ENCODE data around the gene CLDN14. TPM values are rescaled to one million over a fixed set of nuclear protein-coding genes. Genes with fewer than 3 reads are reported as not detected.
A peak's percentile ranks its signal among the peaks of the same experiment; 100 is the strongest.
"Not testable (repeated sequence)": the region's sequence is repeated elsewhere in the genome, so short reads cannot be mapped to it uniquely, and the experiment has no call there.

CLDN14 gene
- total and polyA plus RNA-seq, 2 experiments from 2014 or later = not detected

DNA sequence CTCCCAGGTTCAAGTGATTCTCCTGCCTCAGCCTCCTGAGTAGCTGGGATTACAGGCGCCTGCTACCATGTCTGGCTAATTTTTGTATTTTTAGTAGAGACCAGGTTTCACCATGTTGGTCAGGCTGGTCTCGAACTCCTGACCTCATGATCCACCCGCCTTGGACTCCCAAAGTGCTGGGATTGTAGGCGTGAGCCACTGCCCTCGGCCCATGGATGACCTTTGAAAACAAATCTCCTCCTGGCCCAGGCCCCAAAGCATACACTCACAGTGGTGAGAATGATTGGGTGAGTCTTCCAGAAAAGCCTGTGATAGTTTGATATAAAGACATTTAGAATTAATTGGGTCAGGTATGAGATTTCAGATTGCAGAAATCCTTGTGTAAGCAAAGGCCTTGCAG lies 3.4 kb downstream of the CLDN14 start:
- H3K36me3 ChIP-seq (ENCODE audit: insufficient read depth); H3K4me1 ChIP-seq (ENCODE audit: insufficient read depth); H3K36me3 Mint-ChIP-seq (ENCODE audit: low read depth); H3K27me3 Mint-ChIP-seq (ENCODE audit: insufficient read depth, low read depth, poor library complexity); DNase-seq (ENCODE audit: low spot score); H3K4me3 Mint-ChIP-seq; H3K4me3 ChIP-seq; H3K9me3 Mint-ChIP-seq; H3K27ac Mint-ChIP-seq; H3F3A ChIP-seq (replicated peaks; ENCODE audit: low read depth); ATAC-seq; H4K20me1 ChIP-seq (replicated peaks; ENCODE audit: insufficient read depth); H2AFZ ChIP-seq; H3K27me3 ChIP-seq (ENCODE audit: insufficient read depth); H3K9me2 ChIP-seq (ENCODE audit: insufficient read depth); H3K79me2 ChIP-seq (replicated peaks; ENCODE audit: insufficient read depth); H3K4me2 ChIP-seq; H3K27ac ChIP-seq (ENCODE audit: low read depth); H3K4me1 Mint-ChIP-seq: not testable (repeated sequence)

DNA sequence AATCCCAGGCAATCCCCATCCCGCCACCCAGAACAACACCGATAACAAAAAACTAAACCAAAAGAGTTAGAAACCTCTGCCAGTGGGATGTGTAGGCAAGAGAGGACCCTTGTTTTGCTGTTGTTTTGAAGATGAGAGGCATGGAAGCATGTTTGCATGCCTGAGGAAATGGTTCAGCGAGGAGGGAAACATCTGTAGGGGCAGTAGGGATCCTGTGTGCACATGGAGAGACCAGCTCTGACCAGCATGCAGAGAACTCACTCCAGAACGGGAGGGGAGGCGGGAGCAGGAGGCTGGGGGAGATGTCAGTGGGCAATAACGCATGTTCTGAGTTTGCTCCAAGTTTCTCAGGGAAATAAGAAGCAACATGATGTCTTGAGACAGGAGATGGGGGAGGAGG lies 5.3 kb downstream of the CLDN14 start:
- no peaks in the 10 kb centered on the region for H4K20me1 ChIP-seq (replicated peaks; ENCODE audit: insufficient read depth)
- no peak overlapping the region for H3K4me3 Mint-ChIP-seq
- ATAC-seq (no peak), DNase-seq (ENCODE audit: low spot score) (no peak)
- H3K27ac Mint-ChIP-seq = no peak overlapping the region
- no peaks in the 10 kb centered on the region for H3K36me3 ChIP-seq (ENCODE audit: insufficient read depth)
- H3K9me3 Mint-ChIP-seq = peaks cover 2% of the 10 kb centered on the region
- no peaks in the 10 kb centered on the region for H3F3A ChIP-seq (replicated peaks; ENCODE audit: low read depth)
- H3K4me1 Mint-ChIP-seq = peaks cover 9% of the 10 kb centered on the region
- peaks cover 4% of the 10 kb centered on the region for H3K27me3 Mint-ChIP-seq (ENCODE audit: insufficient read depth, low read depth, poor library complexity)
- H3K9me2 ChIP-seq (ENCODE audit: insufficient read depth) = no peaks in the 10 kb centered on the region; the same call in 1 of the 2 replicates
- H2AFZ ChIP-seq = 0 out of 2 replicates have a peak overlapping the region, but pooled peaks have one; percentile 2
- H3K4me1 ChIP-seq (ENCODE audit: insufficient read depth) = no peaks in the 10 kb centered on the region
- no peaks in the 10 kb centered on the region for H3K79me2 ChIP-seq (replicated peaks; ENCODE audit: insufficient read depth)
- TF ChIP-seq, protein P1, sequence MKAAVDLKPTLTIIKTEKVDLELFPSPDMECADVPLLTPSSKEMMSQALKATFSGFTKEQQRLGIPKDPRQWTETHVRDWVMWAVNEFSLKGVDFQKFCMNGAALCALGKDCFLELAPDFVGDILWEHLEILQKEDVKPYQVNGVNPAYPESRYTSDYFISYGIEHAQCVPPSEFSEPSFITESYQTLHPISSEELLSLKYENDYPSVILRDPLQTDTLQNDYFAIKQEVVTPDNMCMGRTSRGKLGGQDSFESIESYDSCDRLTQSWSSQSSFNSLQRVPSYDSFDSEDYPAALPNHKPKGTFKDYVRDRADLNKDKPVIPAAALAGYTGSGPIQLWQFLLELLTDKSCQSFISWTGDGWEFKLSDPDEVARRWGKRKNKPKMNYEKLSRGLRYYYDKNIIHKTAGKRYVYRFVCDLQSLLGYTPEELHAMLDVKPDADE (IDR thresholded peaks at IDR 0.05) = no peak
- no peak for TF ChIP-seq NANOG (IDR thresholded peaks at IDR 0.05; ENCODE audit: borderline replicate concordance)
- TF ChIP-seq, protein P2, sequence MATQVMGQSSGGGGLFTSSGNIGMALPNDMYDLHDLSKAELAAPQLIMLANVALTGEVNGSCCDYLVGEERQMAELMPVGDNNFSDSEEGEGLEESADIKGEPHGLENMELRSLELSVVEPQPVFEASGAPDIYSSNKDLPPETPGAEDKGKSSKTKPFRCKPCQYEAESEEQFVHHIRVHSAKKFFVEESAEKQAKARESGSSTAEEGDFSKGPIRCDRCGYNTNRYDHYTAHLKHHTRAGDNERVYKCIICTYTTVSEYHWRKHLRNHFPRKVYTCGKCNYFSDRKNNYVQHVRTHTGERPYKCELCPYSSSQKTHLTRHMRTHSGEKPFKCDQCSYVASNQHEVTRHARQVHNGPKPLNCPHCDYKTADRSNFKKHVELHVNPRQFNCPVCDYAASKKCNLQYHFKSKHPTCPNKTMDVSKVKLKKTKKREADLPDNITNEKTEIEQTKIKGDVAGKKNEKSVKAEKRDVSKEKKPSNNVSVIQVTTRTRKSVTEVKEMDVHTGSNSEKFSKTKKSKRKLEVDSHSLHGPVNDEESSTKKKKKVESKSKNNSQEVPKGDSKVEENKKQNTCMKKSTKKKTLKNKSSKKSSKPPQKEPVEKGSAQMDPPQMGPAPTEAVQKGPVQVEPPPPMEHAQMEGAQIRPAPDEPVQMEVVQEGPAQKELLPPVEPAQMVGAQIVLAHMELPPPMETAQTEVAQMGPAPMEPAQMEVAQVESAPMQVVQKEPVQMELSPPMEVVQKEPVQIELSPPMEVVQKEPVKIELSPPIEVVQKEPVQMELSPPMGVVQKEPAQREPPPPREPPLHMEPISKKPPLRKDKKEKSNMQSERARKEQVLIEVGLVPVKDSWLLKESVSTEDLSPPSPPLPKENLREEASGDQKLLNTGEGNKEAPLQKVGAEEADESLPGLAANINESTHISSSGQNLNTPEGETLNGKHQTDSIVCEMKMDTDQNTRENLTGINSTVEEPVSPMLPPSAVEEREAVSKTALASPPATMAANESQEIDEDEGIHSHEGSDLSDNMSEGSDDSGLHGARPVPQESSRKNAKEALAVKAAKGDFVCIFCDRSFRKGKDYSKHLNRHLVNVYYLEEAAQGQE (IDR thresholded peaks at IDR 0.05; ENCODE audit: unreplicated experiment) = no peak
- TF ChIP-seq, protein P3, sequence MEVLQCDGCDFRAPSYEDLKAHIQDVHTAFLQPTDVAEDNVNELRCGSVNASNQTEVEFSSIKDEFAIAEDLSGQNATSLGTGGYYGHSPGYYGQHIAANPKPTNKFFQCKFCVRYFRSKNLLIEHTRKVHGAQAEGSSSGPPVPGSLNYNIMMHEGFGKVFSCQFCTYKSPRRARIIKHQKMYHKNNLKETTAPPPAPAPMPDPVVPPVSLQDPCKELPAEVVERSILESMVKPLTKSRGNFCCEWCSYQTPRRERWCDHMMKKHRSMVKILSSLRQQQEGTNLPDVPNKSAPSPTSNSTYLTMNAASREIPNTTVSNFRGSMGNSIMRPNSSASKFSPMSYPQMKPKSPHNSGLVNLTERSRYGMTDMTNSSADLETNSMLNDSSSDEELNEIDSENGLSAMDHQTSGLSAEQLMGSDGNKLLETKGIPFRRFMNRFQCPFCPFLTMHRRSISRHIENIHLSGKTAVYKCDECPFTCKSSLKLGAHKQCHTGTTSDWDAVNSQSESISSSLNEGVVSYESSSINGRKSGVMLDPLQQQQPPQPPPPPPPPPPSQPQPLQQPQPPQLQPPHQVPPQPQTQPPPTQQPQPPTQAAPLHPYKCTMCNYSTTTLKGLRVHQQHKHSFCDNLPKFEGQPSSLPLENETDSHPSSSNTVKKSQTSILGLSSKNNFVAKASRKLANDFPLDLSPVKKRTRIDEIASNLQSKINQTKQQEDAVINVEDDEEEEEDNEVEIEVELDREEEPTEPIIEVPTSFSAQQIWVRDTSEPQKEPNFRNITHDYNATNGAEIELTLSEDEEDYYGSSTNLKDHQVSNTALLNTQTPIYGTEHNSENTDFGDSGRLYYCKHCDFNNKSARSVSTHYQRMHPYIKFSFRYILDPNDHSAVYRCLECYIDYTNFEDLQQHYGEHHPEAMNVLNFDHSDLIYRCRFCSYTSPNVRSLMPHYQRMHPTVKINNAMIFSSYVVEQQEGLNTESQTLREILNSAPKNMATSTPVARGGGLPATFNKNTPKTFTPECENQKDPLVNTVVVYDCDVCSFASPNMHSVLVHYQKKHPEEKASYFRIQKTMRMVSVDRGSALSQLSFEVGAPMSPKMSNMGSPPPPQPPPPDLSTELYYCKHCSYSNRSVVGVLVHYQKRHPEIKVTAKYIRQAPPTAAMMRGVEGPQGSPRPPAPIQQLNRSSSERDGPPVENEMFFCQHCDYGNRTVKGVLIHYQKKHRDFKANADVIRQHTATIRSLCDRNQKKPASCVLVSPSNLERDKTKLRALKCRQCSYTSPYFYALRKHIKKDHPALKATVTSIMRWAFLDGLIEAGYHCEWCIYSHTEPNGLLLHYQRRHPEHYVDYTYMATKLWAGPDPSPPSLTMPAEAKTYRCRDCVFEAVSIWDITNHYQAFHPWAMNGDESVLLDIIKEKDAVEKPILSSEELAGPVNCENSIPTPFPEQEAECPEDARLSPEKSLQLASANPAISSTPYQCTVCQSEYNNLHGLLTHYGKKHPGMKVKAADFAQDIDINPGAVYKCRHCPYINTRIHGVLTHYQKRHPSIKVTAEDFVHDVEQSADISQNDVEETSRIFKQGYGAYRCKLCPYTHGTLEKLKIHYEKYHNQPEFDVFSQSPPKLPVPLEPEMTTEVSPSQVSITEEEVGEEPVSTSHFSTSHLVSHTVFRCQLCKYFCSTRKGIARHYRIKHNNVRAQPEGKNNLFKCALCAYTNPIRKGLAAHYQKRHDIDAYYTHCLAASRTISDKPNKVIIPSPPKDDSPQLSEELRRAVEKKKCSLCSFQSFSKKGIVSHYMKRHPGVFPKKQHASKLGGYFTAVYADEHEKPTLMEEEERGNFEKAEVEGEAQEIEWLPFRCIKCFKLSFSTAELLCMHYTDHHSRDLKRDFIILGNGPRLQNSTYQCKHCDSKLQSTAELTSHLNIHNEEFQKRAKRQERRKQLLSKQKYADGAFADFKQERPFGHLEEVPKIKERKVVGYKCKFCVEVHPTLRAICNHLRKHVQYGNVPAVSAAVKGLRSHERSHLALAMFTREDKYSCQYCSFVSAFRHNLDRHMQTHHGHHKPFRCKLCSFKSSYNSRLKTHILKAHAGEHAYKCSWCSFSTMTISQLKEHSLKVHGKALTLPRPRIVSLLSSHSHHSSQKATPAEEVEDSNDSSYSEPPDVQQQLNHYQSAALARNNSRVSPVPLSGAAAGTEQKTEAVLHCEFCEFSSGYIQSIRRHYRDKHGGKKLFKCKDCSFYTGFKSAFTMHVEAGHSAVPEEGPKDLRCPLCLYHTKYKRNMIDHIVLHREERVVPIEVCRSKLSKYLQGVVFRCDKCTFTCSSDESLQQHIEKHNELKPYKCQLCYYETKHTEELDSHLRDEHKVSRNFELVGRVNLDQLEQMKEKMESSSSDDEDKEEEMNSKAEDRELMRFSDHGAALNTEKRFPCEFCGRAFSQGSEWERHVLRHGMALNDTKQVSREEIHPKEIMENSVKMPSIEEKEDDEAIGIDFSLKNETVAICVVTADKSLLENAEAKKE (CRISPR knock-in tag; IDR thresholded peaks at IDR 0.05) = no peak
- TF ChIP-seq STAT1 (IDR thresholded peaks at IDR 0.05; ENCODE audit: unreplicated experiment) = no peak
- no peak for TF ChIP-seq EZH2phosphoT487 (IDR thresholded peaks at IDR 0.05; ENCODE audit: unreplicated experiment)
- no peaks in the 10 kb centered on the region for H3K27me3 ChIP-seq (ENCODE audit: insufficient read depth)
- H3K4me2 ChIP-seq = no peak overlapping the region
- no peak overlapping the region for H3K4me3 ChIP-seq
- no peaks in the 10 kb centered on the region for H3K36me3 Mint-ChIP-seq (ENCODE audit: low read depth)
- H3K27ac ChIP-seq (ENCODE audit: low read depth) = no peak overlapping the region
